ENCODE data around the gene S1PR3.

- no peak for TF ChIP-seq POLR2A (IDR thresholded peaks at IDR 0.05)
- TF ChIP-seq CTCF (IDR thresholded peaks at IDR 0.05): no peak
Observed at GRCh38 chr9:88954066-88954465, 37.2 kb upstream of the S1PR3 start.
